B cell (primary cell): ENCODE measurements around the gene RAB25. TPM values are rescaled to one million over a fixed set of nuclear protein-coding genes. Genes with fewer than 3 reads are reported as not detected.

Experiments used
- ATAC-seq: fragments of 200-7000 bp; cut with Tn5 transposase; one replicate; pipeline ENCODE4 v1.10.0; 2021; ENCODE audit warnings: low read depth, mild to moderate bottlenecking, moderate number of reproducible peaks, moderate library complexity
- CTCF ChIA-PET: fragments of 350-600 bp; sonication (Branson Sonifier 250); formaldehyde crosslinking; loops from one replicate; lab custom pipeline; 2021; ENCODE audit warnings: antibody characterized with exemption, inconsistent platforms; lab: Charles Lee
- POLR2A ChIA-PET: fragments of 350-600 bp; sonication (Branson Sonifier 250); formaldehyde crosslinking; loops from one replicate; lab custom pipeline; 2021; ENCODE audit warnings: antibody characterized with exemption; lab: Charles Lee
- DNase-seq: peaks from one replicate; pipeline ENCODE4 v3.0.0; 2013
- H2AFZ ChIP-seq: 2 replicates; pipeline ENCODE4 v1.6.1; 2012; ENCODE audit warnings: mild to moderate bottlenecking, low read depth, low read length; ENCODE audit not compliant: insufficient read depth, poor library complexity, severe bottlenecking
- H3K27ac ChIP-seq, 2 donors: 1 replicate in 1 of 2; 2 replicates in 1 of 2; pipeline ENCODE4 v1.5.1; 2012 to 2013; ENCODE audit warnings: low read length in 2 of 2, mild to moderate bottlenecking in 2 of 2, moderate library complexity in 1 of 2
- H3K27me3 ChIP-seq, 4 experiments: fragments of 200-600 bp in 1 of 4; sonication (generic) in 1 of 4; replicated peaks in 1 of 4; 1 replicate in 2 of 4; 2 replicates in 2 of 4; pipeline versions ENCODE4 v1.6.1 to v1.7.0; 2013 to 2016; ENCODE audit warnings: low read length in 3 of 4, mild to moderate bottlenecking in 2 of 4, mixed read lengths in 1 of 4, moderate library complexity in 1 of 4; ENCODE audit not compliant: insufficient read depth in 4 of 4, control insufficient read depth in 3 of 4; ENCODE audit errors: control extremely low read depth in 1 of 4
- H3K36me3 ChIP-seq, 2 experiments: replicated peaks in 1 of 2; 1 replicate in 1 of 2; 2 replicates in 1 of 2; pipeline versions ENCODE4 v1.6.1 to v1.7.1; 2013; ENCODE audit warnings: low read length in 1 of 2; ENCODE audit not compliant: insufficient read depth in 2 of 2, control insufficient read depth in 1 of 2; ENCODE audit errors: control extremely low read depth in 1 of 2, extremely low read depth in 1 of 2
- H3K4me1 ChIP-seq, 2 donors: fragments of 200-600 bp in 1 of 2; sonication (generic) in 1 of 2; 1 replicate in 1 of 2; 2 replicates in 1 of 2; pipeline versions ENCODE4 v1.5.1 to v1.6.1; 2013 to 2017; ENCODE audit warnings: low read length in 2 of 2; ENCODE audit not compliant: control insufficient read depth in 2 of 2, insufficient read depth in 2 of 2
- H3K4me2 ChIP-seq: replicated peaks from 2 replicates; pipeline ENCODE3; 2012; ENCODE audit warnings: mild to moderate bottlenecking, low read depth, low read length; ENCODE audit not compliant: poor library complexity, severe bottlenecking
- H3K4me3 ChIP-seq, 5 experiments: fragments of 200-600 bp in 1 of 5; sonication (generic) in 1 of 5; 1 replicate in 3 of 5; 2 replicates in 2 of 5; pipeline versions ENCODE4 v1.5.1 to v1.7.0; 2011 to 2016; ENCODE audit warnings: low read length in 4 of 5, mild to moderate bottlenecking in 4 of 5, low read depth in 2 of 5, control low read depth in 1 of 5, moderate library complexity in 1 of 5; ENCODE audit not compliant: insufficient read depth in 1 of 5; ENCODE audit errors: control extremely low read depth in 1 of 5, extremely low read depth in 1 of 5
- H3K79me2 ChIP-seq: fragments of 200-600 bp; sonication (generic); one replicate; pipeline ENCODE4 v1.6.0; 2016; ENCODE audit warnings: low read length; ENCODE audit not compliant: control insufficient read depth, insufficient read depth
- H3K9ac ChIP-seq: fragments of 200-600 bp; sonication (generic); 2 replicates; pipeline ENCODE4 v1.6.1; 2017; ENCODE audit warnings: mild to moderate bottlenecking, low read length, moderate library complexity
- H3K9me3 ChIP-seq, 3 donors: one replicate each; pipeline versions ENCODE4 v1.6.1 to v1.7.1; 2013; ENCODE audit warnings: low read length in 2 of 3; ENCODE audit not compliant: control insufficient read depth in 2 of 3, insufficient read depth in 1 of 3; ENCODE audit errors: control extremely low read depth in 1 of 3
- H4K20me1 ChIP-seq: 2 replicates; pipeline ENCODE4 v1.6.0; 2012; ENCODE audit warnings: mild to moderate bottlenecking, low read length; ENCODE audit not compliant: insufficient read depth, control insufficient read depth, poor library complexity, severe bottlenecking
- H3K27ac Mint-ChIP-seq: one replicate; pipeline ENCODE4 v1.8.0; 2021; ENCODE audit warnings: mixed read lengths
- H3K27me3 Mint-ChIP-seq: one replicate; pipeline ENCODE4 v1.8.0; 2021; ENCODE audit warnings: mixed read lengths
- H3K4me1 Mint-ChIP-seq: one replicate; pipeline ENCODE4 v1.8.0; 2021; ENCODE audit warnings: mixed read lengths
- H3K4me3 Mint-ChIP-seq: one replicate; pipeline ENCODE4 v1.8.0; 2021; ENCODE audit warnings: mixed read lengths
- H3K9me3 Mint-ChIP-seq: one replicate; pipeline ENCODE4 v1.8.0; 2022; ENCODE audit warnings: mixed read lengths; ENCODE audit not compliant: insufficient read depth
- EZH2 ChIP-seq: IDR thresholded peaks from 2 replicates; pipeline ENCODE4 v1.6.1; 2012; ENCODE audit warnings: borderline replicate concordance, low read depth, mild to moderate bottlenecking, moderate library complexity, low read length; ENCODE audit not compliant: insufficient read depth, poor library complexity, severe bottlenecking
- WGBS: methylation state at CpG from one replicate; pipeline ENCODE4 v1.1.5; 2013; ENCODE audit warnings: missing lambda C conversion rate; ENCODE audit not compliant: insufficient coverage; 5-methylcytosine and 5-hydroxymethylcytosine counted together
- intact Hi-C: fragments of 100-400 bp; cut with micrococcal nuclease; formaldehyde crosslinking; loops from one replicate; pipeline ENCODE4 v1.10.0; 2022
- polyA plus RNA-seq: library from polyadenylated mRNA; depleted of rRNA; stranded (reverse); fragments of >200 nt; gene quantifications from 2 replicates; pipeline ENCODE4 v1.2.3, GENCODE V29; 2012
- total RNA-seq, 2 donors: library from RNA; stranded (reverse); fragments of 120-200 nt in 1 of 2; gene quantifications; 1 replicate in 1 of 2; 2 replicates in 1 of 2; pipeline versions ENCODE4 v1.2.3 to v1.2.4, GENCODE V29; 2013 to 2022
- TF ChIP-seq, protein P1 (sequence below): fragments of 200-600 bp; IDR thresholded peaks from one replicate; pipeline ENCODE4 v1.8.0; 2022; ENCODE audit warnings: antibody characterized with exemption, mild to moderate bottlenecking

The RAB25 gene
- total and polyA plus RNA-seq, 2 donors (not counting 1 experiment from before 2014, with no cell fraction given), result 0.69 to 2.2 TPM

DNA sequence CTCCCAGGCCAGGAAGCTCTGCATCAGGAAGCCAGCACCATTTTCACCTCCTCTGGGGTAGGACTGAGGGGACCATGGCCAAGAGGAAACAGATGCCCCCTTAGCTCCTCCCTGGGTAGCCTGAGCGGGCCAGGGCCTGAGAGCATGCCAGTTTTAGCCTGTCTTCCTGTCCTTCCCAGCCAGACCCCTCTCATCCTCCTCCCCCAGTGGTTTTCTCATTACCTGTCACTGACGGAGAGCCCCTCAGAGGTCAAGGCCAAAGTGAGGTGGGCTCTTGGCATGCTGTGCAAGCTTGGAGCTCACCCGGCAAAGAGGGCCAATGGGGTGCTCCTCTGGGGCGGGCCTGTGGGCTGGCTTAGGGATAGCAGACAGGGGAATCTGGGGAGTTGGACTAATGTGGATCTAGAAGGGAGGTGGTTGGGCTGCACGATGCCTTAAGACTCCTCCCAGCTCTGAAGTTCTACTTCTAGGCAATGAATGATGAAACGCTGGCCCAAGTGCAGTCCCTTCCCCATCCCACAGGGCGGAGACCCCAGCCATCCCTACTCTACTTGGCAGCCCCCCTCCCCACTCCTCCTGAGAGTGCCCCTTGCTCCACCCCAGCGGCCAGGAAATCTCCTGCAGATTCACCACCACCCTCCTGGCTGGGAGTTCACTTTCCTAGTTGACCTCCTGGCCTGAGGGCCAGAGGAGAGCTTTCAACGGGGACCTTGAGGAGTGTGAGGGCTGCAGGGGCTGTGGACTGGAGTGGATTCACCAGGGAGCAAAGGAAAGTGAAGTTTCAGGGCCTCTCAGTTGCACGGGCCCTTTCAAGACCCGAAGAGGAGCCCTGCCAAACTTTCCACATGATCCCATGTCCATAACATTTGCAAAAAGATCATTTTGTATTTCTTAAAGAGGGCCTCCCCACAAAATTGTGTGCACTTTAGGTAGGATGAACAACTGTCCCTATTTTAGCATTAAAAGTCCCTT lies 44.2 kb downstream of the RAB25 start:
- H3K4me2 ChIP-seq, result peak overlapping the region; percentile 92
- ChIA-PET POLR2A (no interaction called here), CTCF (interaction anchor here (0.6 to 23.7 kb wide), 4 partner anchors 8 to 119 kb away, joined by 3 to 970 read pairs (median 42); partner anchors contain the start of gene LMNA)
- H3K9me3 Mint-ChIP-seq, result no peaks in the 10 kb centered on the region
- H3K27ac ChIP-seq, result peak overlapping the region; percentile 96 to 99
- peak overlapping the region in 4 of 5 experiments; percentile 50 to 70 (median 64) for H3K4me3 ChIP-seq
- DNase-seq (no peak), ATAC-seq (no peak)
- intact Hi-C loops, result no loop called here
- H3K27me3 Mint-ChIP-seq, result no peaks in the 10 kb centered on the region
- no peaks in the 10 kb centered on the region for H3K79me2 ChIP-seq
- TF ChIP-seq EZH2, result no peak
- TF ChIP-seq, protein P1, sequence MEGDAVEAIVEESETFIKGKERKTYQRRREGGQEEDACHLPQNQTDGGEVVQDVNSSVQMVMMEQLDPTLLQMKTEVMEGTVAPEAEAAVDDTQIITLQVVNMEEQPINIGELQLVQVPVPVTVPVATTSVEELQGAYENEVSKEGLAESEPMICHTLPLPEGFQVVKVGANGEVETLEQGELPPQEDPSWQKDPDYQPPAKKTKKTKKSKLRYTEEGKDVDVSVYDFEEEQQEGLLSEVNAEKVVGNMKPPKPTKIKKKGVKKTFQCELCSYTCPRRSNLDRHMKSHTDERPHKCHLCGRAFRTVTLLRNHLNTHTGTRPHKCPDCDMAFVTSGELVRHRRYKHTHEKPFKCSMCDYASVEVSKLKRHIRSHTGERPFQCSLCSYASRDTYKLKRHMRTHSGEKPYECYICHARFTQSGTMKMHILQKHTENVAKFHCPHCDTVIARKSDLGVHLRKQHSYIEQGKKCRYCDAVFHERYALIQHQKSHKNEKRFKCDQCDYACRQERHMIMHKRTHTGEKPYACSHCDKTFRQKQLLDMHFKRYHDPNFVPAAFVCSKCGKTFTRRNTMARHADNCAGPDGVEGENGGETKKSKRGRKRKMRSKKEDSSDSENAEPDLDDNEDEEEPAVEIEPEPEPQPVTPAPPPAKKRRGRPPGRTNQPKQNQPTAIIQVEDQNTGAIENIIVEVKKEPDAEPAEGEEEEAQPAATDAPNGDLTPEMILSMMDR, result no peak
- peaks cover 0 to 5% (median 2%) of the 10 kb centered on the region in 4 experiments for H3K27me3 ChIP-seq
- peak overlapping the region; percentile 86 for H3K4me3 Mint-ChIP-seq
- H3K36me3 ChIP-seq, result no peaks in the 10 kb centered on the region
- no peaks in the 10 kb centered on the region for H3K9me3 ChIP-seq
- 83% methylated on average over 4 of the region's 11 CpGs for WGBS
- no peaks in the 10 kb centered on the region for H4K20me1 ChIP-seq
- H3K4me1 ChIP-seq, result peaks cover 35 to 43% of the 10 kb centered on the region in 2 donors
- peaks cover 58% of the 10 kb centered on the region for H3K4me1 Mint-ChIP-seq
- H3K27ac Mint-ChIP-seq, result peak overlapping the region; percentile 92
- H3K9ac ChIP-seq, result peak overlapping the region; percentile 94
- no peak overlapping the region for H2AFZ ChIP-seq
